K562 (cell line): ENCODE measurements around the gene RAB3GAP1. TPM values are rescaled to one million over a fixed set of nuclear protein-coding genes. Genes with fewer than 3 reads are reported as not detected.

Source experiments
- ARID4B ChIP-seq: sonication (generic); formaldehyde crosslinking; IDR thresholded peaks from 2 replicates; pipeline ENCODE4 v1.8.0; 2022; ENCODE audit warnings: mild to moderate bottlenecking, missing genetic modification reagents
- ARNT ChIP-seq, 2 experiments: fragments of 450-650 bp; IDR thresholded peaks; 2 replicates each; pipeline ENCODE4 v1.6.1; 2016; ENCODE audit warnings: mild to moderate bottlenecking in 1 of 2
- MBD2 ChIP-seq: sonication (generic); IDR thresholded peaks from 2 replicates; pipeline ENCODE4 v1.6.1; 2016; ENCODE audit warnings: low read depth, borderline replicate concordance
- MED1 ChIP-seq: sonication (generic); formaldehyde crosslinking; IDR thresholded peaks from 2 replicates; pipeline ENCODE4 v1.8.1; 2023; ENCODE audit warnings: missing genetic modification reagents, borderline replicate concordance
- RBM14 ChIP-seq: fragments of 200-400 bp; formaldehyde crosslinking; IDR thresholded peaks from 2 replicates; pipeline ENCODE4 v1.6.1; 2018; ENCODE audit warnings: low read depth, mild to moderate bottlenecking, low read length, moderate library complexity, borderline replicate concordance; ENCODE audit not compliant: insufficient read depth
- polyA plus RNA-seq, 8 experiments: library from polyadenylated mRNA; depleted of rRNA in 4 of 8; stranded (reverse) in 5 of 8; unstranded in 3 of 8; fragments of >200 nt; fragmentation: Nextera tagmentation in 2 of 8; fragmentation: Illumina TruSeq in 1 of 8; extraction: Ambion mirVana in 2 of 8; extraction: Trizol in 1 of 8; gene quantifications; 2 replicates each; pipeline versions ENCODE4 v1.2.1 to v1.2.3, GENCODE V29; 2011 to 2014; ENCODE audit warnings: inconsistent platforms in 1 of 8, missing spikeins in 1 of 8
- total RNA-seq, 7 experiments: library from RNA; depleted of rRNA in 6 of 7; stranded (reverse); fragments of >200 nt in 6 of 7; fragmentation: Illumina TruSeq in 2 of 7; extraction: Trizol in 2 of 7; gene quantifications; 2 replicates each; pipeline versions ENCODE4 v1.2.1 to v1.2.3, GENCODE V29; 2011 to 2021; ENCODE audit warnings: low replicate concordance in 1 of 7
- TF ChIP-seq, protein P1 (sequence below), 3 experiments: fragments of 200-800 bp in 1 of 3; fragments of 250-450 bp in 1 of 3; fragments of 450-650 bp in 1 of 3; sonication (Bioruptor Pico) in 1 of 3; sonication (Bioruptor generic) in 1 of 3; formaldehyde crosslinking in 1 of 3; IDR thresholded peaks; 2 replicates each; pipeline versions ENCODE4 v1.6.1 to v1.8.0; 2016 to 2022; ENCODE audit warnings: mild to moderate bottlenecking in 2 of 3, missing genetic modification characterization in 2 of 3, missing compliant biosample characterization in 1 of 3, moderate library complexity in 1 of 3

RAB3GAP1 gene
- total and polyA plus RNA-seq, 9 of the 15 experiments (the other 6 are each of a cell fraction or from before 2014, with no cell fraction given) = 15.5 to 48.6 (median 33.0) TPM

DNA sequence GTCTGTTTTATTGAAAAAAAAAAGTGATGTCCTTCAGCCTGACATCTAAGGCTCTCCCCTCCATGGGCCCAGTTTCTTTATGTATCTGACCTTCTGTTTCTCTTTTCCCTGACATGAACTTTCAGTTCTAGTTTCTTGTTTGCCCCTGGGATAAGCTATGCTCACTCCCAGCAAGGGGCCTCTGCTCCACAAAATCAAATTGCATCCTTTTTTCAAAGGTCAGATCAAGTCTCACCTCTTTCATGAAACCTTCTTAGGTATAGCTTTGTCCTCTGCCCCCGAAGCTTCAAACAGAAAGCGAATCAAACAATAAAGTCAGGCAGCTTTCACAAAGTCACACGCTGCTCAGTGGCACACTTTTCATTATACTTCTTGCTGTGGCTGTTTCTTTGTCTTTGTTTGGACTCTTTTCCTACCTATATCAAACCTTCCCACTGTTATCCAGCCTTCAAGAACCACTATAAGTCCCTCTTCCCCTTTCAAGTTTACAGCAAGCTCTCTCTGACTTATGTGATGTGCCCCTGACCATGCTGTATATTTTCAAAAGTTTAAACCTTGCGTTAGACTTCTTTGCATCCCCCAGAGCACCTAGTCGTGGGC lies 28.1 kb upstream of the RAB3GAP1 start (continued):
- TF ChIP-seq, protein P1, sequence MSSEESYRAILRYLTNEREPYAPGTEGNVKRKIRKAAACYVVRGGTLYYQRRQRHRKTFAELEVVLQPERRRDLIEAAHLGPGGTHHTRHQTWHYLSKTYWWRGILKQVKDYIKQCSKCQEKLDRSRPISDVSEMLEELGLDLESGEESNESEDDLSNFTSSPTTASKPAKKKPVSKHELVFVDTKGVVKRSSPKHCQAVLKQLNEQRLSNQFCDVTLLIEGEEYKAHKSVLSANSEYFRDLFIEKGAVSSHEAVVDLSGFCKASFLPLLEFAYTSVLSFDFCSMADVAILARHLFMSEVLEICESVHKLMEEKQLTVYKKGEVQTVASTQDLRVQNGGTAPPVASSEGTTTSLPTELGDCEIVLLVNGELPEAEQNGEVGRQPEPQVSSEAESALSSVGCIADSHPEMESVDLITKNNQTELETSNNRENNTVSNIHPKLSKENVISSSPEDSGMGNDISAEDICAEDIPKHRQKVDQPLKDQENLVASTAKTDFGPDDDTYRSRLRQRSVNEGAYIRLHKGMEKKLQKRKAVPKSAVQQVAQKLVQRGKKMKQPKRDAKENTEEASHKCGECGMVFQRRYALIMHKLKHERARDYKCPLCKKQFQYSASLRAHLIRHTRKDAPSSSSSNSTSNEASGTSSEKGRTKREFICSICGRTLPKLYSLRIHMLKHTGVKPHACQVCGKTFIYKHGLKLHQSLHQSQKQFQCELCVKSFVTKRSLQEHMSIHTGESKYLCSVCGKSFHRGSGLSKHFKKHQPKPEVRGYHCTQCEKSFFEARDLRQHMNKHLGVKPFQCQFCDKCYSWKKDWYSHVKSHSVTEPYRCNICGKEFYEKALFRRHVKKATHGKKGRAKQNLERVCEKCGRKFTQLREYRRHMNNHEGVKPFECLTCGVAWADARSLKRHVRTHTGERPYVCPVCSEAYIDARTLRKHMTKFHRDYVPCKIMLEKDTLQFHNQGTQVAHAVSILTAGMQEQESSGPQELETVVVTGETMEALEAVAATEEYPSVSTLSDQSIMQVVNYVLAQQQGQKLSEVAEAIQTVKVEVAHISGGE (CRISPR knock-in tag; IDR thresholded peaks at IDR 0.05) = no peak
- no peak for TF ChIP-seq RBM14
- no peak for TF ChIP-seq MED1 (CRISPR knock-in tag)
- no peak for TF ChIP-seq MBD2
- TF ChIP-seq ARID4B (CRISPR knock-in tag) = no peak
- TF ChIP-seq ARNT (IDR thresholded peaks at IDR 0.05) = no peak
